ENCODE data around the gene MT1M.
A peak's percentile ranks its signal among the peaks of the same experiment; 100 is the strongest.
"Not testable (repeated sequence)": the region's sequence is repeated elsewhere in the genome, so short reads cannot be mapped to it uniquely, and the experiment has no call there.

The MT1M gene

GRCh38 chr16:56632156-56632847 is at the start of gene MT1M:
MT1M (plus strand) TSS chr16:56632659; CDS start chr16:56632732, 73 bp downstream.
- no peak for DNase-seq

DNA sequence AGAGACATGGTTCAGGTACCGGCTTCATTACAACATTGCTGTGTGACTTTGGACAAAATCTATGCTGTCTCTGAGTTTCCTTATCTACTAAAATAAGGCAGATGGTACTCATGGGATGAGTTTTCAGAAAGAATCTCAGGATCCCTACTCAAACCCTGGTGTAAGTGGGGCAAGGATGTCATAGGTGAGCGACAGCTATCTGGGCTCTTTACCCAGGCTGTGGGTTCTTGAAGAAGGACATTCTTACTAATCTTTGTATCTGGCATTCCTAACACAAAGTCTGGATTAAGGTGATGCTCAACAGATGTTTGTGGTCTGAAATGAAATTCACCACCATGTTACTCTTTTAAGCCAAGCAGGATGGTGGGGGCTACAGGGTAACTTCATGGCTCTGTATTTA is 49.5 kb upstream of the MT1M start:
- DNase-seq: not testable (repeated sequence)

DNA sequence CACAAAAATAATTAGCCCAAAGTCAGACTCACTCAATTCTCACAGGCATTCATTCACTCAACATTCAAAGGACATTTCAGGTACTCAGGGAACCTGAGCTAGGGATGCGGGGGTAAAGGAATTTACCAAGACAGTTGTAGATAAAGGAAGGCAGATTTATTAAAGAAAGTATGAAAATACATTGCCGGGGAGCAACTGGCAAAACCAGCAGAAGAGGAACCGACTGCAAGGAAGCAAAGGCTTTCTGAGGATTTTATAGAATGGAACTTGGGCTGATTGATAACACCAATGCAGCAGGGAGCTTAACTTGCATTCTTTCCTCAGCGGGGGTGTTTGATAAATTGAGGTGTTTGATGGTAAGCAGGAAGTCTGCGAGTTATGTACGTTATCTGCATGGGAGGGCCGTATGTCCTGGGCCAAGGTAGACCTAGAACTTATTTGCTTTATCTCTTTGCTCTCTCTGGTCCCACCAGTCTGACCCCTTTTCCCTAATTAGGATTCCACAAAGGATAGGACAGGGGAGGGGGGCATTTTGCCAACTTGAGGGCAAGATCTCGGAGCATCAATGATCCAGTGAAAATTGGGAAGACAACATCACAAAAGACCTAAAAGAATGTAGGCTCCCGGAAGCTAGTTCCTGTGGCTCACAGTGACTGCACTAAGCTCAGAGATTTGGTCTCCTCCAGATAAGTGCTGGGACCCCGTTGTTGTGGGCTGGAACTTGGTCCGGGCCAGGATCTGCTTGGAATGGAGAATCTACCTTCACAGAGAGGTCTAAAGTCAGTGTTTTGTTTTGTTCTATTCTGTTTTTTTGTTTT is 48.9 kb upstream of the MT1M start:
- no peak for DNase-seq

GRCh38 chr16:56584276-56584675 is 48.2 kb upstream of the MT1M start:
- DNase-seq: no peak

DNA sequence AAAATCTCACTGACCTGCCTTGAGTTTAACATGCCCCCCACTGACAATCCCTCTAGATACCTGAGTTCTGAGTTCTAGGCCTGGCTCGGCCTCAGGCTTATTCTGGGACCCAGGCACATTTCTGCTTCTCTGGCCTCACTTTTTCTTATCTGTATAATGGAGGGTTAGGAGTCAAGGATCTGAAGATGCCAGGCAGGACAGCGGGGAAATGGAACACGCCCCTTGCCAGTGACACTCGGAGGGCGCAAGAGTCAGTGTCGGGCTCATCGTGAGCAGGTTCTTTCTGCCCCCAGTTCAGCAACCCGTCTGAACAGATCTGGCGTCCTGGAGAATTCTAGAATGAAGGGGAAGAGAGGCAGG is 43.7 kb upstream of the MT1M start:
- DNase-seq: no peak

DNA sequence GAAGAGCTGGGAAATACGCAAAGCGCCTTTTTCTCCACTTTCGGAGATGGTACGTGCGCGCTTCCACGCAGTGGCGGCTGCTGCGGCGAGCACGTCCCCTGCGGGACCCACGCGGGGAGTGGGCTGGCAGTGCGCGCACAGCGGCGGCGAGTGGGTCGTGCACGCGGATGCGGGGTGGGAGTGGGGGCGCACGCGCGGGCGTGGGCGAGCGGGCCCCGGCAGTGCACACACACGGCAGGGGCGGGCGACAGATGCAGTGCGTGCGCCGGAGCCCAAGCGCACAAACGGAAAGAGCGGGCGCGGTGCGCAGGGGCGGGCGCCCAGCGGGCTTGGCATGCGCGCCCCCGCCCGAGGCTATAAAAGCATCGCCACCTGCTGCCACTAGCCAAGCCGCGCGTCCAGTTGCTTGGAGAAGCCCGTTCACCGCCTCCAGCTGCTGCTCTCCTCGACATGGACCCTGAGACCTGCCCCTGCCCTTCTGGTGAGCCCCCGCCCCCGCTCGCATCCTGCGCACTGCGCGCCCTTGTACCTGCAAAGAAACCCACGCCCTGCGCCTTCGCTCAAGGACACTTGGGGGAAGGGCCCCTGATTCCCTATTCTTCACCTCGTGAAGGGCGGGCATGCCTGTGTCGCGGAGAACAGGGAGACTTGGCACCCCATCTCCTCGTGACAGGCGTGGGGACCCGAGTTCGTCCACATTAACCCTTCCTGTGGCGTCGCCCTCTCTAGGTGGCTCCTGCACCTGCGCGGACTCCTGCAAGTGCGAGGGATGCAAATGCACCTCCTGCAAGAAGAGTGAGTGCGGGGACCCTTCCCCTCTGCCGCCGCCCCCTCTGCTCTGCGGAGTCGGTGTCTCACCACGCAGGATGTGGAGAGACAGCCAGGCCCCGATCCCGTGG is 43.1 kb upstream of the MT1M start, which contains the start of gene MT3:
TSS of gene MT3 (plus strand) at position 388 of the 899 bp plus-strand sequence. CDS start at position 451, 63 bp downstream.
- DNase-seq: no peak

GRCh38 chr16:56591377-56592060 is 40.9 kb upstream of the MT1M start:
- peak; percentile 42 for DNase-seq

DNA sequence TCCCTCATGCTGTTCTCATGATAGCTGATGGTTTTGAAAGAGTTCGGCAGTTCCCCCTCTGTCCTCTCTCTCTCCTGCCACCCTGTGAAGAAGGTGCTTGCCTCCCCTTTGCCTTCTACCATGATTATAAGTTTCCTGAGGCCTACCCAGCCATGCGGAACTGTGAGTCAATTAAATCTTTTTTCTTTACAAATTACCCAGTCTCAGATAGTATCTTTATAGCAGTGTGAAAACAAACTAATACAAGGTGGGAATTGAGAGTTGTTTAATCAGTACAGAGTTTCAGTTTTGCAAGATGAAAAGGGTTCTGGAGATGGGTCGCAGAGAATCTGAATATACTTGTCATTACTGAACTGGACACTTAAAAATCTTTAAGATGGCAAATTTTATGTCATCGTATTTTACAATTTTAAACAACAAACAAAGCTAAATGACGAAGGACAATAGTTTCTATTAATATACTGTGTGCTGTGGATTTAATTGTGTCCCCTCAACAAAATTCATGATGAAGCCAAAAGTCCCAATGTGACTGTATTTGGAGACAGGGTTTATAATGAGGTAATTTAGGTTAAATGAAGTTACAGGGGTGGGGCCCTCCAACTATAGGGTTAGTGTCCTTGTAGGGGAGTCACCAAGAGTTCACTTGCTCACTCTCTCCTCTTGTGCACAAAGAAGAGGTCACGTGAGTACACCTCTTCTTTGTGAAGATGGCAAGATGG is 38.7 kb upstream of the MT1M start:
- DNase-seq: no peak

DNA sequence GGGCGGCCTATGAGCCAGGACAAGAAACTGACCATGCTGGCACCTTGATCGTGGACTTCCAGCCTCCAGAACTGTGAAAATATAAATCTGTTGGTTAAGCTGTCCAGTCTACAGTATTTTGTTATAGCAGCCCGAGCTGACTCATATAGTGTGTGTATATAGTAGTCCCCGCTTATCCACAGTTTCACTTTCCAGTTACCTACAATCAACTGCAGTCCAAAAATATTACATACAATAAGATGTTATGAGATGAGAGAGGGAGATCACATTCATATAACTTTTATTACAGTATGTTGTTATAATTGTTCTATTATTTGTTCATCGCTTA is 38.2 kb upstream of the MT1M start:
- DNase-seq: no peak

DNA sequence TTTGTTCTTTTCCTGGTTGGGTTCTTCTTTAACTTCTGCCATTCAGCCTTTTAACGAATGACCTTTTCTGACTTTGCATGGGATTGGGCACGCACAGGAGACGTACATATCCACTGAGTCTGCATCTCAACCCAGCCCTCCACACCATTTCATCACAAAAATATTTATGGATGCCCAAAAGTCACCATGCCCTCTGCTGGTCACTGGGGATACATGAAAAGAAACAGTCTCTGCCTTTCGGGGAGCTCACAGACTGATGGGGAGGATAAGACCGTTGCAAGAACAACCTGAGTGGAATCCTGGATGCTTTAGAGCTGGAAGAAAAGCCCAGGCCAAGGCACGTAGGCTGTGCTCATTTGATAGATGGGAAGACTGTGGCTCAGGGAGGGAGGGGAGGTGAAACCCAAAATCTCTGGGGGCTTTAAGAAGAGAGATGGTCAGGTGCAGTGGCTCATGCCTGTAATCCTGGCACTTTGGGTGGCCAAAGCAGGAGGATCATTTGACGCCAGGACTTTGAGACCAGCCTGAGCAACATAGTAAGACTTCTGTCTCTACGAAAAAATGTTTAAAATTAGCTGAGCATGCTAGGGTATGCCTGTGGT is 32.0 kb upstream of the MT1M start:
- no peak for DNase-seq

- no peak for DNase-seq
Measured at GRCh38 chr16:56601325-56601724, 31.1 kb upstream of the MT1M start.

DNA sequence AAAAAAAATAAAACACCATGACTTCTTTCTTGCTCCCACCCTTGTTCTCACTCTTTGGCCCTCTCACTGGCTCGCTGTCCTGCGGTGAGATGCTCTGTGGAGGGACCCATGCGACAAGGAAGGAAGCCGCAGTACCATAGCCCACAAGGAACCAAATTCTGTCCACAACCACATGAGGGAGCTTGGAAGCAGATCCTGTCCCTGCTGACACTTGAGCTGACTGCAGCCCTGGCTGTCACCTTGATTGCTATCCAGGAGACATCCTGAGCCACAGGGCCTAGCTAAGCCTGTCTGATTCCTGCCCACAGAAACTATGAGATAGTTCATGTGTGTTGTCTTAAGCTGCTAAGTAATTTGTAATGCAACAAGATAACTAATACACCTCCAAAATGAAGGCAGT is 28.9 kb upstream of the MT1M start:
- no peak for DNase-seq

GRCh38 chr16:56604966-56605365 is 27.5 kb upstream of the MT1M start:
- DNase-seq: no peak

DNA sequence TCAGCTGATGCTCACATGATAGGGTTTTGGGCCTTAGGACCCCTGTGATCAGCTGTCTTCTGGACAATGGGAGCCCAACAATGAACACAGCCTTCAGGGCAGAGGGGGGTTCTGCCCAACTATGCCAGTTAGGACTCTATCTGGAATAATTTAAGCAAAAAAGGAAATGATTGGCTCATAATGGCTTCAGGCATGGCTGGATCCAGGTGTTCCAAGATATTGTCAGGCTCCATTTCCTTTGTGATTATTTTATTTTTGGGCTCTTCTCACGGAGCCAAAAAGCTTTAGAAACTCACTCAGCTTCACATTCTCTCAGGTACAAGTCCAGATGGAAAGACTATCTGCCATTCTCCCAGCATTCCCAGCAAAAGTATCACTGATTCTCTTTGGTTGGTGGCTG is 27.0 kb upstream of the MT1M start:
- no peak for DNase-seq

DNA sequence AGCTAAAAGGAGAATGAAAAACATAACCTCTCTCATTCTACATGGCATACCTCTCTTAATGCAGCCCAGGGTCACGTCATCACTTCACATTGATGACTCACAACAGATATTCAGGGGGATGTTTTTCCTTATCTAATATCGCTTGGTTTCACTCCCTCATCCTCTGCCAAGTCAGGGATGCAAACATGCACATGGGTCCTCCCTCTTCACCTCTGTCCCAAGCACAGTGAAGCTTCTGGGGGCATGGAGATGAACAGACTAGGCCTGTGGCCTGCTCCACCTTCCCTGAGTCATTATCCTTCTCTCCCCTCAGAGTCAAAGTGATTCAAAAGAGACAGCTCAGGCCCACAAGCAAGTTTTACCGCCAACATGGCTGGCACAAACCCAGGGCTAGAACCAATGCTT is 26.4 kb upstream of the MT1M start:
- DNase-seq: no peak

DNA sequence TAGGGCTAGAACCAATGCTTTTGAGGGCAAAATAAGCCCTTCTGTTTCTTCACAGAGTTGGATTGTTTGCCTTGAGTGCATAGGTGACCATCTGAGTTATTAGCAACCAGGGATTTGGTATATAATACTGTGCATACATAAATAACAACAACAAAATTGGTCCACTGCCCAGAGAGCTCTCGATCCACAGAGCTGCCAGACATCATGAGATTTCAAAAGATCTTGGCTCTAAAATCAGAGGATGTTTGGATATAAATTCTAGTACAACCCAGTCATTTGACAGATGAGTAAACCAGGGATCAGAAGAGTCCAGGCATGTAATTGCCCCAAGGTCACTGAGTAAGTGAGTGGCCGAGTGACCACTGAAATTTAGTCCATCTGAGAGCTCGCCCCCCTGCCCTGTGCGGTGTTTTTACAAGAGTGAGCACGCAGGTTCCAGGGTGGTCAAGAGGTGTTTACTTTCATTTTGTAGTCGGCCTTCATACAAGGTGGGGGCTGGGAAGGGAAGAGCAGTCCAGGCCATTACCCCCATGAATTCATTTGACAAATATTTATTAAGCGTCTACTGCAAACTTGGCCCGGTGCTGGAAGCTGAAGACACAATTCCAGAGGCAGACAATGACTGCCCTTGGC is 25.9 kb upstream of the MT1M start:
- no peak for DNase-seq

DNA sequence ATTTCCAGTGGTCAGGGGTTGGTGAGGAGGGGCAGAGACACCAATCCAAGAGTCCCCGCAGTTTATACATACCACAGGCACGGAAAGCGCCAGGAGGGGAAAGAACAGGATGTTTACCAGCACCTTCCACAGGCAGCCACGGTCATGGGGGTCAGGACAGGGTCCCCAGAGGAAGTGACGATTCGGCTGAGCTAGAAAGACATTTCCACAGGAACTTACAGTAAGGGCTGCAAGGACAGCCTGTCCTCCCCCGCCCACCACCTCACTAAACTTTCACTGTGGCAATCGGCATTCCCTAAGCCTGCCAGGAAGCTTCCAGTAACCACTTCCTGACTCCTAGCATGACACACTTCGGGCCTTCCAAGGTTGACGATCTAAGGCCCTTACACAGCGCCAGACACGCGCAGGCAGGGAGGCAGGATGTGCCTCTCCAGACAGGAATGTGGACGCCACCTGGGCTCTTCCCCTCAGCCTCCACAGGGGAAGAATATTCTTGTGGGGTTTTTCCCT is 25.3 kb upstream of the MT1M start:
- no peak for DNase-seq

DNA sequence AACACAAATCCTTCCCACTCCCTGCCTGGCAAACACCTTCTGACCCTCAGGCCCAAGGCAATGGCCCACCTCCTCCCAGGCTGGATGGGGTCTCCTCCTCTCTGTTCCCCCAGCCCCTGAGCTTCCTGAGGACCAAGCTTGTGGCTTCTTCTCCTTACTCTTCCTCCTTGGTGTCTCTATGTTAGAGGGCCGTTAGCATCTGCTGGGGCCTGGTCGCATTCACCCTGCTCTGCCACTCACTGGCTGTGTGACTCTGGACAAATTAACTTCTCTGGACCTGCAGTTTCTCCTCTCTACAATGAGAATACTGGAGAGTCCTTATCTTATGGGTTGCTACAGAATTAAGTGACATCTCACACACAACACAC is 24.8 kb upstream of the MT1M start:
- DNase-seq: no peak

DNA sequence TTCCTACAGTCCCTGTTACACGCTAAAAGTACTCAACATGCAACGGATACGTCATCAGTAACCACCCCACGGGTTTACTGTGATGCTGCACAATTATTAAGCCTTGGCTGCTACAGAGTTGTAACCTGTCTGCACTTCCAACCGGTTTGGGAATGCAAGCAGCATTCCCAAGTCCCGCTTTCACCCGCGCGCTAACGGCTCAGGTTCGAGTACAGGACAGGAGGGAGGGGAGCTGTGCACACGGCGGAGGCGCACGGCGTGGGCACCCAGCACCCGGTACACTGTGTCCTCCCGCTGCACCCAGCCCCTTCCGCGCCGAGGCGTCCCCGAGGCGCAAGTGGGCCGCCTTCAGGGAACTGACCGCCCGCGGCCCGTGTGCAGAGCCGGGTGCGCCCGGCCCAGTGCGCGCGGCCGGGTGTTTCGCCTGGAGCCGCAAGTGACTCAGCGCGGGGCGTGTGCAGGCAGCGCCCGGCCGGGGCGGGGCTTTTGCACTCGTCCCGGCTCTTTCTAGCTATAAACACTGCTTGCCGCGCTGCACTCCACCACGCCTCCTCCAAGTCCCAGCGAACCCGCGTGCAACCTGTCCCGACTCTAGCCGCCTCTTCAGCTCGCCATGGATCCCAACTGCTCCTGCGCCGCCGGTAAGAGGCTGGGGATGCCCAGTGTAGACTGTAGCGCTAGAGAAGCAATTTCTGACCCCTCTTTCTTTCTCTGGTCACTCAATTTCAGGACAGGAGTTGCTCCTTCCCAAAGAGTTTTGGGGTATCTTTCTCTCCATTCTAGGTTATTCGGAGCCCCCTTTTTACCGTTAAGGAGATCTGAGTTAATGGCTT is 24.2 kb upstream of the MT1M start, which contains the start of gene MT2A:
TSS of gene MT2A (plus strand) at position 542 of the 833 bp plus-strand sequence. CDS start at position 614, 72 bp downstream.
- DNase-seq: peak; percentile 73

DNA sequence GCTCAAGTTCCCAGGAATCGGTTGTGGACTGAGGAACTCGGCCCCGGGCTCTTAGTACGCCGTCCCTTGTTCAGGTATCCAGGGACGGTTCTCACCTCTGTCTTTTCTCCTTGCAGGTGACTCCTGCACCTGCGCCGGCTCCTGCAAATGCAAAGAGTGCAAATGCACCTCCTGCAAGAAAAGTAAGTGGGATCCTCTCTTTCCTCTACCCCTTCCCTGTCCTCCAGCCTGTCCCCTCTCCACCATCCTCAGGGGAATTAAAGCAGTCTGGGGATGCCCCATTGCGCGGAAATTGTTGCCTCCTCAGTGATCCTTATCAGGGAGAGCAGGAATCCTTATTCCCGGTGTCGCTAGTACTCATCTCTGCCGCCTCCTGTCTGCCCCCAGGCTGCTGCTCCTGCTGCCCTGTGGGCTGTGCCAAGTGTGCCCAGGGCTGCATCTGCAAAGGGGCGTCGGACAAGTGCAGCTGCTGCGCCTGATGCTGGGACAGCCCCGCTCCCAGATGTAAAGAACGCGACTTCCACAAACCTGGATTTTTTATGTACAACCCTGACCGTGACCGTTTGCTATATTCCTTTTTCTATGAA is 23.5 kb upstream of the MT1M start:
- no peak for DNase-seq

Measured in GDM1 (cell line).